GM23248 (cell line): ENCODE data around the gene ACSS3.
"Not testable (repeated sequence)": the region's sequence is repeated elsewhere in the genome, so short reads cannot be mapped to it uniquely, and the experiment has no call there.

Experiments used
- EZH2 ChIP-seq: fragments of 200-600 bp; sonication (generic); IDR thresholded peaks from 2 replicates; pipeline ENCODE4 v1.6.1; 2018; ENCODE audit warnings: antibody characterized with exemption, mild to moderate bottlenecking; ENCODE audit not compliant: insufficient read depth, poor library complexity, severe bottlenecking
- EZH2phosphoT487 ChIP-seq: fragments of 200-600 bp; sonication (generic); IDR thresholded peaks from 2 replicates; pipeline ENCODE4 v1.6.1; 2018; ENCODE audit warnings: antibody characterized with exemption, moderate library complexity, mild to moderate bottlenecking, low read depth; ENCODE audit not compliant: insufficient read depth

DNA sequence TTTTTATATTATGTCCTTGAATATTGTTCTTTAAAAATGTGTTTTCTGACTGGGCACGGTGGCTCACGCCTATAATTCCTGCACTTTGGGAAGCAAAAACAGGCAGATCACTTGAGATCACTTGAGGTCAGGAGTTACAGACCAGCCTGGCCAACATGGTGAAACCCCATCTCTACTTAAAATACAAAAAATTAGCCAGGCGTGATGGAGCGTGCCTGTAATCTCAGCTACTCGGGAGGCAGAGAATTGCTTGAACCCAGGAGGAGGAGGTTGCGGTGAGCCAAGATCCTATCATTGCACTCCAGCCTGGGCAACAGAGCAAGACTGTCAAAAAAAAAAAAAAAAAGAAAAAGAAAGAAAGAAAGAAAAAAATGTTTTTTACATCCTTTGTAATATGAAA lies 122.7 kb downstream of the ACSS3 start:
- TF ChIP-seq EZH2, EZH2phosphoT487: not testable (repeated sequence)
